SKM-1 (cell line): Measurements from ENCODE around the gene TFPI2.

Source experiments
- DNase-seq: peaks from one replicate; lab custom pipeline; 2025; ENCODE audit not compliant: unreplicated experiment; lab: John Stamatoyannopoulos, UW

Gene TFPI2

GRCh38 chr7:93910076-93910994 is 19.8 kb upstream of the TFPI2 start:
- DNase-seq = no peak

DNA sequence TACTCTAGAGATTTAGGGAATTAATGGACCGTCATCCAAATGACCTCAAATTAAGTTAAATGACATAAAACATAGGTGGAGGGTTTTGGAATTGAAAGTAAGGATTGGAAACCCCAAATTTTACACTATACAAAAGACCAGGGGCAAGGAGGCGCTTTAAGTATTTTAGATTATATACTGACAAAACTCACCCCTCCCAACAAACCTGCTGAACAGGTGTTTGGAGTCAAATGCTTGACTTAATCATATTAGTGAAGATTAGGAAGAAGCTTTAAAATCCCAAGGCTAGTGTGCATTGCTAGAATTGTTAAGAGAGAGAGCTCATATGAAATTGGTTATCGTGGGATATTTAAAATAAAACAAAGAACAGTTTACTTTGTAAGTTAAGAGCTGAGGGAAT is 15.7 kb upstream of the TFPI2 start, which contains the start of gene GNGT1:
Gene GNGT1, plus strand, starts transcription at position 301 of the 400 bp plus-strand sequence. CDS start 180 bp downstream, outside the sequence.
- no peak for DNase-seq

DNA sequence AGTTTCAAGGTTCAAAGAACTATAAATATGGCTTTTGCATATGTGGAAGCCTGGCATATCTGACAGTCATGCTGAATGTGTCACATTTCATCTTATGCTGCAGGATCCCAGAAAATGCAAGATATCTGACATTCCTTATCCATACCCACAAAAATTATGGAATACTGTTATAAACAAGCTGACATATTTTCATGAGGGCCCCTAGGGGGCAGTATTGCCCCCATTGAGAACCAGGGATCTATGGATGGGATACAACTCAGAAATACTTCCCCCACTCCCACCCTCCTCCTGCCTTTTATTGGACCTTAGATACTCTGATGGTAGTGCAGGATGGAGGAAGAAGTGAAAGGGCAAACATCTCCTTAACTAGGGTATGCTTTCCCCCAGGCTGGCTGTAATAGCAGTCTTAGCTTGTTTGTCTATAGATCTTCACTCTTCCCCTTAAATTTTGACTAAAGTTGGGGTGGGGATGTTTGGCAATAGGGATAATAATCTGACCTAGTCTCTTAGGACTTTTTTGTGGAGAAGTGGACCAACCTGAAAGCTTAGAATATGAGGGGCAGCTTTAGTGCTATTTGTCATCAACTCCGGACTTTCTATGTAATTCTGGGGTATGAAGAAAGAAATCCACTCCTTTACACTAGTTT is 12.3 kb upstream of the TFPI2 start:
- DNase-seq = no peak

DNA sequence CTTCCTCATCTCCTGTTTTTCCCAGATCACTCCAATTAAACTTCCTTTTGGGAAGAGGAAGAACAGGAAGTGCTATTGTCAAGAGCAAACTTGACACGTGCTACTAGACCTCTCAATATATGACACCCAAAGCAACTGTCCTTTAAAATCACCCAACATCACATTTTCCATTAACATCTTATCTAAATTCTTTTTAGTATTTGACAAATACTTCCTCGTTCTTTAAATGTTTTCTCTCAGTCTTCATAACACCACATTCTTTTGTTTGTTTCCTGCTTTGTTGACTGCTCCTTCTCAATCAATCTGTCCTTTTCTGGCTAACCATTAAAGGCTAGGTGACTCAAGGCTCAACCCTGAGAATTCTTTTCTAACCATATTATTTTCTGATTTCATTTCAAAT is 7.1 kb upstream of the TFPI2 start:
- no peak for DNase-seq

DNA sequence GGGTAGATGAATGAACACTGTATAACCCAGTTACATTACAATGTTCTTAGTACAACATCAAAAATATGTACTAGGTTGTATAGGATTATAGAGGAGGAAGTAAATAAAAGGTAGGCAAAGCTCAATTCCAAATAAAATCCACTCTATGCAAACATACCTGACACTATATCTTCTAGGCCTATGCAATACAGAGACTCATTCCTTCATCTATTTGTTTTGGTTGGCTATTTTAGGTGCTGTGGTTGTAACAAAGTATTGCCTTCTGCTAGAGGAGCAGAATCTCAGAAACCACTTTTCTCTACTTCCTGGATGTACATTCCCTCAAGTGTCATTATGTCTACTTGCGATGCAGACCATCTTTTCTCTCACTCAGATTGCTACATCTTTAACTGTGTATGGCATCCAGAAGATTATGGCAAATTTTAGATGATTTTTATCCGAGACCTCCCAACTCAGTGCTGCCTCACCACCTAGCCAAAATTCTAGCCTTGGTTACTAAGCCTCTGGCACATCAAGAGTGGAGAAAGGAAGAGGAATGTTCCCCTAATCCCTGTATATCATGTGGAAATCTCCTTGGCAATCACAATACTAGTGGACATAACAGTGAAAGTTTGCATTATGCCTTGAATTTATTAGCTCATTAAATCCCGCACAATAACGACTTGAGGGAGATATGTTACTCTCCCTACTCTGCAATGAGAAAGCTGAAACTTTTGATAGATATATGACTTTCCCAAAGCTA is 5.5 kb upstream of the TFPI2 start:
- DNase-seq = no peak

DNA sequence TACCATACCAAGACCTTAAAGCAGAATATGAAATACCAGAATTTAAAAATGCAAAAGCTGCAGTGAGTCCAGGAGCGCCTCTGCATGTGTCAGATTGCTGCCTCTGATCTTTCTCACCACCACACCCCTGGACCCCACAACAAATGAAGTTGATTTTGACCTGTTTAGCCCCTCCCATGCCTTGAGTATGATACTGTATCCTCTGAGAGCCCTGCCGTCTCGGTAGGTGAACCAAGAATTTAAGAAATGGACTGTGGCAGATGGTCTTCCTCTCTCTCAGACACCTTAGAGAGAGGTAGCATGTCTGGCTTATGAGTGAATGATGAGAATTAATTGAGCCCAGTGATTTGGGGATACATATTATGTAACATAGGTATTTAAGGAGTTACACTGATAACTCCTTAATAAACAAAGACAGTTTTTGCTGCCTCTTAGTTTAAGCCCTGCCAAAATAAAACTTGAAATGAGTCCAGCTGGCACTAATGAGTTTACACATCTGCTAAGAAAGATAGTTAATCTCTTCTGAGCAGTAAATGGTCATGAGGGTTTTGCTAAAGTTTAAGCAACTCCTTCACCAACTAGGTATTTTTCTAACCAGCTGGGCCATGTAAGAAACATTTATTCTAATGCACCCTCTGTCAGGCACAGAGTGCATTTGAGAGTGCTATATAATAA is 4.5 kb upstream of the TFPI2 start:
- no peak for DNase-seq

DNA sequence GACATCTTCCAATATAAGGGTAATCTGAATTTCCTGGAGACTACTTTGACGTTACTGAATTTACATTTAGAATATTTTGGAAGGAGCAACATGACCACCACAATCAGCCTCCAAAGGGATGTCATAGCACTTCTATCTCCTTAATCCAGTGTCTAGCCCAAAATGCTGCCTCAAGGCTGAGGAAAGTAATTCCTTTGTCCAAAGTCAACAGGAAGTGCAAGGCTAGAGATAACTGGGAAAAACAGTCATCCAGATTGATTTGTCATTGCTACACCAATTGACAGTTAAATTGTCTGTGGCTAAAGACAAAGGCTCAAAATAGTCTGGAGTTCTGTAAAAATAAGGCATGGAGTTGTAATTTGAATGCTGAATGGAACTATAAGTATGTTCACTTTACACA is 3.9 kb upstream of the TFPI2 start:
- DNase-seq = no peak

- no peak for DNase-seq
Observed at GRCh38 chr7:93890041-93890463, 501 bp downstream of the TFPI2 start.

DNA sequence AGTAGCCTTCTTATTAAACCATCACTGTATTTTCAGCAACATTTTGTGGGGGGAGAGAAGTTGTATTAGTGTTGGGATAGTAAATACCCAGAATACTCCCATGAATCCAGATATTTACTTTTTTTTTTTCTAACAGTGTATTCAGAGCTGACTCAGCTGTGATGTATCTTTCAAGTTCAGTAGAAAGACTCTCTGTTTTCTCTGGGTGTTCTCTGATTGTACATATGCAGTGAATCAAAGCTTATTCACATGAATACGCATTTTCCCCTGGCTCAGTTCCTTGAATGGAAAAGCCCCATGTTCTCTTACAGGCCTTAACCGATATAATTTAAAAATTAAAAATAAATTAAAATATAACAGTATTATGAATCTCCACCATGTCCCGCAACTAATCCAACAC is 1.3 kb downstream of the TFPI2 start:
- DNase-seq = no peak

- DNase-seq = no peak
Observed at GRCh38 chr7:93884541-93884940, 6.0 kb downstream of the TFPI2 start.

DNA sequence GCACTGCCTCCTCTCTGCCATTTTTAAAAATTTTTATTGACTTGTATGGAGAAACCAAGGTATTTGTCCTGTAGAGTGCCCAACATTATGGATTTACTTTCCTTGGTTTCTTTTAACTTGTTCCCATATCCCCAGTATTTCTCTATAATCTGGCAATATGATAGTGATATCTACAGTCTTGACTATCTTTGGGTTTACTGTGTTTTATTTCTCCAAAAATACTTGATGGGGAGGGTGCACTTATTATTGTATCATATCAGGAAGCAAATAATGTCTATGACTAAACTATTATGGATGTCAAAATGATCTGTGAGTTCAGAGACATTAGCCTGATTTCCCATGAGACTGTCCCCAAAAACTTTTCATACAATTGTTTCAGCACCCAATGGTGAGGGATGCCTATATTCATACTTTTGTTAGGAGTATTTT is 6.6 kb downstream of the TFPI2 start:
- no peak for DNase-seq

DNA sequence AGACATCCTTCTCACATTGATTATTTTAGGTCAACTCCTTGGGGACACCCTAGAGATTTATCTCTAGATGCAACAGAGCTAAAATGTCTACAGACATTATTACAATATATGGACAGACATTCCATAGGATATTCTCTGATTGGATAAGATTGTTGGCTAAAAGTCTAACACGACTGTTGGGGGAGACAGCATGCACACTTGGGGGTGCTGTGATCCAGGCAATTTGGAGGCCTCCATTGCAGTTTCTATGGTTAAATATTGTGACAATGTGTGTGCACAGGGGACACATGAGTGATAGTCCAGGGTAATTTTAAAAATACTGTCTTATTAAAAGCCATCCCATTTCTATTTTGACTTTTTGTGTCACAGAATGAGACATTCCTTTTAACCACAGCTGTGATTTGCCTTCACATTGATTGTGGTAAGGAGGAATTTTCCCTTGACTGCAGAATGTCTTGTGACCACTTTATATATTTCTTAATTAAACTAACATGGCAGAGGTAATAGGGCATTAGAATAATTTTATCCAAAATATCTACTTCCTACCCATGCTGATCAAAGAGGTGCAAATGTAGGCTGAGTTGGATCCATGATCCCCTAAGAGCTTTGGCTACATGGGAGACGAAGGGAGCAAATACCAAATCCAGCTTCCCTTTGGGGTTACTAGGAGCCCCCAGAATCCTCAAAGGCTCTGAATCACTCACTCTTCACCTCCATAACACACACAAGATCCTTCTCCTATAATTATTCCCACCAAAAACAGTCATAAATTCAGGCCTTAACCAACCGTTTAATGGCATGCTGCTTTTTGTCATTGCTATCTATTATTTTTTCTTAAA is 7.3 kb downstream of the TFPI2 start:
- DNase-seq = no peak

- no peak for DNase-seq
Observed at GRCh38 chr7:93882468-93882867, 8.1 kb downstream of the TFPI2 start.

GRCh38 chr7:93879356-93879755 is 11.2 kb downstream of the TFPI2 start:
- DNase-seq = no peak

GRCh38 chr7:93877742-93878141 is 12.8 kb downstream of the TFPI2 start:
- no peak for DNase-seq

GRCh38 chr7:93873998-93874574 is 16.5 kb downstream of the TFPI2 start:
- no peak for DNase-seq

DNA sequence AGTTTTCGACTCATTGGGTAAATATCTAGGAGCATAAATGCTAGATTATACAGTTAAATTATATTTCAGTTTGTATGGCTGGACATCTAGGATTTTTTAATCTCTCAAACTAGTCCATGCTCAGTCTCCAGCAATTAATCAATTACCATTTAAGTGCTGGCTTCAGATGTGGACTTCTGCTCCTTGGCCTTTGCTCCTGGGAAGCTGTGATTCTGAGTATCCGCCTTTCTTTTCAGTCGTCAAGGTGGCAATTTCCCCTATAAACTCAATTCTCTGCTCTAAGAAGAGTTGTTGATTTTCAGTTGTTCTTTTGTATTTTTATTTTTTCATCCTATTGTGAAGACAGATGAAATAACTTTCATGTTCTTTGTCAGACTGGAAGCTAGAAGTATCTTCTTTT is 23.7 kb downstream of the TFPI2 start:
- no peak for DNase-seq

GRCh38 chr7:93862651-93863050 is 27.9 kb downstream of the TFPI2 start:
- no peak for DNase-seq

DNA sequence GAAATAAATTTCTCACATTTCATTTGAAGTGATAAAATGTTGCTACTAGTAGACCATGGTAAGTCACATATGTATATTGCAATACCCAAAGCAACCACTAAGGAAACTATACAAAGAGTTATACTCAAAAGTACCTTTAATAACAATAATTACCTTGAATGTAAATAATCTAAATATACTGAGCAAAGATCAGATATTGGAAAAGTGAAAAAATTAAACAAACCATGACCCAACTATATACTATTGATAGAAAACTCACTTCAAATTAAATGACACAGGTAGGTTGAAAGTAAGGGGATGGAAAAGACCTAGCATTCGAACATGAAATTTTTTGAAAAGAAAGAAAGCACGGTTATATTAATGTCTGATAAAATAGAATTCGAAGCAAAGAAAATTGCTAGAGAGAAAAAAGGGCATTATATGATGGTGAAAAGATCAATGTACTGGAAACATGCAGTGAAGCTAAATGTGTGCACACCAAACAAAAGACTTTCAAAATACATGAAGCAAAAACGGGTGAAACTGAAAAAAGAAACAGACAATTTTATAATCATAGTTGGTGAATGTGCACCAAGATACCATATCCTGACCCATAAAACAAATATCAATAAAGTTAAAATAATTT is 29.1 kb downstream of the TFPI2 start:
- DNase-seq = no peak
